ENCODE results near the gene BABAM2.
A peak's percentile ranks its signal among the peaks of the same experiment; 100 is the strongest.

BABAM2 gene

GRCh38 chr2:28293416-28293815 is 402.9 kb downstream of the BABAM2 start:
- no peak overlapping the region for H3K9ac ChIP-seq (ENCODE audit: low read length)
- H3K27ac ChIP-seq (ENCODE audit: low read depth, low read length) = no peak overlapping the region
- H3K4me3 ChIP-seq (ENCODE audit: low read depth in 1 of 2, low read length in 2 of 2) = no peak overlapping the region

GRCh38 chr2:28294451-28294850 is 403.9 kb downstream of the BABAM2 start:
- H3K4me3 ChIP-seq (ENCODE audit: low read depth in 1 of 2, low read length in 2 of 2) = no peak overlapping the region
- no peaks in the 10 kb centered on the region for H3K27me3 ChIP-seq (ENCODE audit: control insufficient read depth in 1 of 2, insufficient read depth in 2 of 2, low read length in 2 of 2)

More at GRCh38 chr2:28293416-28293815, 402.9 kb downstream of the BABAM2 start:
- Histone ChIP-seq H3K36me3 (ENCODE audit: insufficient read depth, low read length) (no peaks in the 10 kb centered on the region), H3K9me3 (ENCODE audit: low read length) (no peaks in the 10 kb centered on the region), H3K27me3 (ENCODE audit: control insufficient read depth in 1 of 2, insufficient read depth in 2 of 2, low read length in 2 of 2) (no peaks in the 10 kb centered on the region), H3K4me1 (ENCODE audit: insufficient read depth, low read length) (no peaks in the 10 kb centered on the region)

GRCh38 chr2:28296243-28296642 is 405.7 kb downstream of the BABAM2 start:
- Histone ChIP-seq H3K9ac (ENCODE audit: low read length) (no peak overlapping the region), H3K36me3 (ENCODE audit: insufficient read depth, low read length) (no peaks in the 10 kb centered on the region), H3K4me3 (ENCODE audit: low read depth in 1 of 2, low read length in 2 of 2) (no peak overlapping the region), H3K27me3 (ENCODE audit: control insufficient read depth in 1 of 2, insufficient read depth in 2 of 2, low read length in 2 of 2) (no peaks in the 10 kb centered on the region), H3K27ac (ENCODE audit: low read depth, low read length) (no peak overlapping the region), H3K4me1 (ENCODE audit: insufficient read depth, low read length) (peaks cover 8% of the 10 kb centered on the region), H3K9me3 (ENCODE audit: low read length) (no peaks in the 10 kb centered on the region)

More at GRCh38 chr2:28294451-28294850, 403.9 kb downstream of the BABAM2 start:
- Histone ChIP-seq H3K4me1 (ENCODE audit: insufficient read depth, low read length) (no peaks in the 10 kb centered on the region), H3K9me3 (ENCODE audit: low read length) (no peaks in the 10 kb centered on the region), H3K36me3 (ENCODE audit: insufficient read depth, low read length) (no peaks in the 10 kb centered on the region), H3K9ac (ENCODE audit: low read length) (no peak overlapping the region), H3K27ac (ENCODE audit: low read depth, low read length) (no peak overlapping the region)

- no peaks in the 10 kb centered on the region for H3K27me3 ChIP-seq (ENCODE audit: control insufficient read depth in 1 of 2, insufficient read depth in 2 of 2, low read length in 2 of 2)
- no peaks in the 10 kb centered on the region for H3K36me3 ChIP-seq (ENCODE audit: insufficient read depth, low read length)
- no peak overlapping the region for H3K9ac ChIP-seq (ENCODE audit: low read length)
- no peak overlapping the region for H3K27ac ChIP-seq (ENCODE audit: low read depth, low read length)
- no peaks in the 10 kb centered on the region for H3K9me3 ChIP-seq (ENCODE audit: low read length)
- peaks cover 12% of the 10 kb centered on the region for H3K4me1 ChIP-seq (ENCODE audit: insufficient read depth, low read length)
- H3K4me3 ChIP-seq (ENCODE audit: low read depth in 1 of 2, low read length in 2 of 2) = no peak overlapping the region
These were observed 406.4 kb downstream of the BABAM2 start for GRCh38 chr2:28296904-28297303.

GRCh38 chr2:28297531-28297930 is 407.0 kb downstream of the BABAM2 start:
- no peak overlapping the region for H3K27ac ChIP-seq (ENCODE audit: low read depth, low read length)
- peaks cover 12% of the 10 kb centered on the region for H3K4me1 ChIP-seq (ENCODE audit: insufficient read depth, low read length)
- no peaks in the 10 kb centered on the region for H3K27me3 ChIP-seq (ENCODE audit: control insufficient read depth in 1 of 2, insufficient read depth in 2 of 2, low read length in 2 of 2)
- H3K4me3 ChIP-seq (ENCODE audit: low read depth in 1 of 2, low read length in 2 of 2) = no peak overlapping the region
- no peaks in the 10 kb centered on the region for H3K9me3 ChIP-seq (ENCODE audit: low read length)
- H3K36me3 ChIP-seq (ENCODE audit: insufficient read depth, low read length) = no peaks in the 10 kb centered on the region
- no peak overlapping the region for H3K9ac ChIP-seq (ENCODE audit: low read length)

GRCh38 chr2:28298406-28298805 is 407.9 kb downstream of the BABAM2 start:
- no peaks in the 10 kb centered on the region for H3K9me3 ChIP-seq (ENCODE audit: low read length)
- H3K36me3 ChIP-seq (ENCODE audit: insufficient read depth, low read length) = no peaks in the 10 kb centered on the region
- no peak overlapping the region for H3K27ac ChIP-seq (ENCODE audit: low read depth, low read length)
- peaks cover 12% of the 10 kb centered on the region for H3K4me1 ChIP-seq (ENCODE audit: insufficient read depth, low read length)
- no peak overlapping the region for H3K9ac ChIP-seq (ENCODE audit: low read length)
- no peak overlapping the region for H3K4me3 ChIP-seq (ENCODE audit: low read depth in 1 of 2, low read length in 2 of 2)
- H3K27me3 ChIP-seq (ENCODE audit: control insufficient read depth in 1 of 2, insufficient read depth in 2 of 2, low read length in 2 of 2) = no peaks in the 10 kb centered on the region

GRCh38 chr2:28300485-28301341 is 410.2 kb downstream of the BABAM2 start:
- Histone ChIP-seq H3K36me3 (ENCODE audit: insufficient read depth, low read length) (no peaks in the 10 kb centered on the region), H3K4me1 (ENCODE audit: insufficient read depth, low read length) (peaks cover 12% of the 10 kb centered on the region), H3K9ac (ENCODE audit: low read length) (peak overlapping the region; percentile 16), H3K9me3 (ENCODE audit: low read length) (no peaks in the 10 kb centered on the region), H3K27me3 (ENCODE audit: control insufficient read depth in 1 of 2, insufficient read depth in 2 of 2, low read length in 2 of 2) (no peaks in the 10 kb centered on the region), H3K27ac (ENCODE audit: low read depth, low read length) (peak overlapping the region; percentile 85), H3K4me3 (ENCODE audit: low read depth in 1 of 2, low read length in 2 of 2) (peak overlapping the region; percentile 1 to 51)

DNA sequence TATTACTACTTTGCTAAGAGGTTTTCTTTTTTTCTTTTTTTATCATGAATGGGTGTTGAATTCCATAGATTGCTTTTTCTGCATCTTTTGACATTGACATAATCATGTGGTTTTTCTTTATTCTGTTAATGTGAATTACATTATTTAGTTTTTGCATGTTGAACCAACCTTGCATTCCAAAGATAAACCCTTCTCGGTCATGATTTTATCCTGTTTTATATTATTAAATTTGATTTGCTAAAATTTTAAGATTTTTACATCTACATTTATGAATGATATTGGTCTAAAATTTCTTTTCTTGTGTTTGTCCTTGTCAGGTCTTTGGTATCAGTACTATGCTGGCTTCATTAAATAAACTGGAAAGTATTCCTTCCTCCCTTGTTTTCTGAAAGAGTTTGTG is 414.7 kb downstream of the BABAM2 start:
- Histone ChIP-seq H3K4me3 (ENCODE audit: low read depth in 1 of 2, low read length in 2 of 2) (no peak overlapping the region), H3K27ac (ENCODE audit: low read depth, low read length) (no peak overlapping the region), H3K4me1 (ENCODE audit: insufficient read depth, low read length) (peaks cover 8% of the 10 kb centered on the region), H3K36me3 (ENCODE audit: insufficient read depth, low read length) (peaks cover 3% of the 10 kb centered on the region), H3K9me3 (ENCODE audit: low read length) (no peaks in the 10 kb centered on the region), H3K27me3 (ENCODE audit: control insufficient read depth in 1 of 2, insufficient read depth in 2 of 2, low read length in 2 of 2) (no peaks in the 10 kb centered on the region), H3K9ac (ENCODE audit: low read length) (no peak overlapping the region)

- no peaks in the 10 kb centered on the region for H3K27me3 ChIP-seq (ENCODE audit: control insufficient read depth in 1 of 2, insufficient read depth in 2 of 2, low read length in 2 of 2)
- no peak overlapping the region for H3K27ac ChIP-seq (ENCODE audit: low read depth, low read length)
- no peaks in the 10 kb centered on the region for H3K9me3 ChIP-seq (ENCODE audit: low read length)
- H3K36me3 ChIP-seq (ENCODE audit: insufficient read depth, low read length) = peaks cover 5% of the 10 kb centered on the region
- no peak overlapping the region for H3K9ac ChIP-seq (ENCODE audit: low read length)
- no peak overlapping the region for H3K4me3 ChIP-seq (ENCODE audit: low read depth in 1 of 2, low read length in 2 of 2)
- no peaks in the 10 kb centered on the region for H3K4me1 ChIP-seq (ENCODE audit: insufficient read depth, low read length)
These were observed 419.6 kb downstream of the BABAM2 start for GRCh38 chr2:28310107-28310506.

GRCh38 chr2:28311660-28312249 is 421.2 kb downstream of the BABAM2 start:
- no peaks in the 10 kb centered on the region for H3K4me1 ChIP-seq (ENCODE audit: insufficient read depth, low read length)
- H3K9me3 ChIP-seq (ENCODE audit: low read length) = no peaks in the 10 kb centered on the region
- H3K27ac ChIP-seq (ENCODE audit: low read depth, low read length) = no peak overlapping the region
- H3K4me3 ChIP-seq (ENCODE audit: low read depth in 1 of 2, low read length in 2 of 2) = no peak overlapping the region
- no peak overlapping the region for H3K9ac ChIP-seq (ENCODE audit: low read length)
- peaks cover 5% of the 10 kb centered on the region for H3K36me3 ChIP-seq (ENCODE audit: insufficient read depth, low read length)
- no peaks in the 10 kb centered on the region for H3K27me3 ChIP-seq (ENCODE audit: control insufficient read depth in 1 of 2, insufficient read depth in 2 of 2, low read length in 2 of 2)

DNA sequence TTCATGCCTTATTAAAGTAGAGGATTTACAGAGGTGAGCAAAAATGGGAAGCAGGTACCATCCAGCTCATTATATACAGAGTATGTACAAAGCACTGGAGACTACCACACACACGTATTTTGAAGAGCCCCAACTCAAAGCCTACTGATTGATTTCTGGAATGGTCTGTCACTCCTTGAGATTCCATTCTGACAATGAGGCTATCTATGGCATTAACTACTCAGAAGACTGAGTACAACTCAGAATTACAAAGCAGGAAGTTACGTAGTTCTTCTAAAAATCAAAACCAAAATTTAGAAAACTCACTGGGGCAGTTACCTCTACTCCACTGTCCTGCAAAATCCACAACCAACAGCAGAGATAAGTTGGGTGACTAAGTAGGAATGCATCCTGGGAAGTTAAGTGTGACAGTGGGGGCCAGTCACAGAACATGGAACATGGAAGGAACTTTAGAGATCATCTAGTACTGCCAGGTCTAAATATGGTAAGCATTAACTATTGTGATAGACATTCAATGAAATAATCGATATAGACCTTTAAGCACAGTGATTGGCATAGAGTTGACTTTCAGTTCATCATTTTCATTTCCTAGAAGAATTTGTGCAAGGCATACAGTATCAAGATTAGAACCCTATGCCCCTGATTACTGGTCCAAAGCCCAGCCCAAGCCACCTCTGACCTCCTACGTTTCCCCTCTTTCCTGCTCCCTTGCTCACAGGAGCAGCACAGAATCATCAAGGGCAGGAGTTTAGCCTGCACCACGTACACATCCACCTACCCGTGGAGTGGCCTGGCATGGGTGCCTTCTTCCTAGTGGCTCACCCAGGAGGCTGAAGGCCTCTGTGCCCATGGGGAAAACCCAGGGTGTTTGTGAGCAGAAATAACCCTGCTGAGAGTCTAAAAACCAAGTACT is 422.0 kb downstream of the BABAM2 start:
- H3K27ac ChIP-seq (ENCODE audit: low read depth, low read length) = no peak overlapping the region
- no peak overlapping the region for H3K4me3 ChIP-seq (ENCODE audit: low read depth in 1 of 2, low read length in 2 of 2)
- peaks cover 5% of the 10 kb centered on the region for H3K36me3 ChIP-seq (ENCODE audit: insufficient read depth, low read length)

More for the DNA sequence above, 422.0 kb downstream of the BABAM2 start:
- Histone ChIP-seq H3K27me3 (ENCODE audit: control insufficient read depth in 1 of 2, insufficient read depth in 2 of 2, low read length in 2 of 2) (no peaks in the 10 kb centered on the region), H3K4me1 (ENCODE audit: insufficient read depth, low read length) (no peaks in the 10 kb centered on the region), H3K9me3 (ENCODE audit: low read length) (no peaks in the 10 kb centered on the region), H3K9ac (ENCODE audit: low read length) (no peak overlapping the region)

Data from muscle layer of colon (tissue), 2 donors.